NOMO-1 (cell line): ENCODE data around the gene EGFR.

Source experiments
- DNase-seq, 2 experiments: peaks; one replicate each; lab custom pipeline; 2025; ENCODE audit not compliant: unreplicated experiment in 2 of 2; lab: John Stamatoyannopoulos, UW

The EGFR gene

GRCh38 chr7:55099821-55100543, 81.2 kb downstream of the EGFR start:
- no peak for DNase-seq

- DNase-seq = no peak
These were observed 81.9 kb downstream of the EGFR start for GRCh38 chr7:55100544-55101327.

GRCh38 chr7:55101359-55101758, 82.5 kb downstream of the EGFR start:
- no peak for DNase-seq

- DNase-seq = no peak
These were observed 85.3 kb downstream of the EGFR start for GRCh38 chr7:55104123-55104522.

- DNase-seq = no peak
These were observed 86.1 kb downstream of the EGFR start for GRCh38 chr7:55104712-55105433.

GRCh38 chr7:55105952-55106351, 87.1 kb downstream of the EGFR start:
- DNase-seq = no peak

GRCh38 chr7:55107946-55108345, 89.1 kb downstream of the EGFR start:
- DNase-seq = no peak

GRCh38 chr7:55108401-55108800, 89.6 kb downstream of the EGFR start:
- no peak for DNase-seq

- DNase-seq = no peak
These were observed 90.0 kb downstream of the EGFR start for GRCh38 chr7:55108818-55109217.

GRCh38 chr7:55109404-55110167, 90.8 kb downstream of the EGFR start:
- DNase-seq = no peak

- DNase-seq = no peak
These were observed 91.6 kb downstream of the EGFR start for GRCh38 chr7:55110282-55110992.

- DNase-seq = no peak
These were observed 92.2 kb downstream of the EGFR start for GRCh38 chr7:55110993-55111361.

GRCh38 chr7:55112056-55112455, 93.2 kb downstream of the EGFR start:
- no peak for DNase-seq

GRCh38 chr7:55113760-55114540, 95.1 kb downstream of the EGFR start:
- DNase-seq = no peak

- DNase-seq = no peak
These were observed 98.5 kb downstream of the EGFR start for GRCh38 chr7:55117286-55117685.

- no peak for DNase-seq
These were observed 99.6 kb downstream of the EGFR start for GRCh38 chr7:55118426-55118825.

- DNase-seq = no peak
These were observed 100.8 kb downstream of the EGFR start for GRCh38 chr7:55119571-55119970.

GRCh38 chr7:55120074-55120473, 101.3 kb downstream of the EGFR start:
- no peak for DNase-seq

- DNase-seq = no peak
These were observed 101.8 kb downstream of the EGFR start for GRCh38 chr7:55120501-55121198.
